ENCODE results near the gene FILIP1. TPM values are rescaled to one million over a fixed set of nuclear protein-coding genes. Genes with fewer than 3 reads are reported as not detected.

The FILIP1 gene
- polyA plus RNA-seq, 1 of the 3 experiments (the other 2 are of a cell fraction), result 0.03 TPM

DNA sequence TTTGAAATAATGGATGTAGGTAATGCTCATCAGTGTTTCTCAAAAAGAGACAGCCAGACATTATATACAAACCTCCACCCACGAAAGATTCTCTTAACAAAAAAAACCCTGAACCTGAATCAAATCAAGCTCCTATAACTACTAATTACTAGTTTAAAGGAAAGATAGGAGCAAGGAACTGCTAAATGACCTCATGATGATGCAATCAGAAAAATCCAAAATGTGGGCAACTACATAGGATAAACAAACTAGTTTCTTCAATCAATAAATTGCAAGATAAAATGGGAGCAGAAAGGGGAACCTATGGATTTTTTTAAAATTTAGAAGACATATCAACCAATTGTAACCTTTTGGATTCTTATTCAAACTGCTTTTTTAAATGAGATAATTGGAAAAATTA is 165.8 kb downstream of the FILIP1 start:
- Histone ChIP-seq H4K20me1 (ENCODE audit: insufficient read depth) (no peaks in the 10 kb centered on the region), H3K4me1 (ENCODE audit: control insufficient read depth in 1 of 2, insufficient read depth in 2 of 2, low read depth in 1 of 2, low read length in 1 of 2) (peaks cover 0 to 5% of the 10 kb centered on the region in 2 experiments; a peak in 2 of 4 replicates), H3K9me3 (no peaks in the 10 kb centered on the region), H3K9me2 (no peaks in the 10 kb centered on the region), H3K4me2 (no peak overlapping the region), H3K36me3 (replicated peaks in 1 of 2; ENCODE audit: control insufficient read depth in 1 of 2, insufficient read depth in 2 of 2, low read length in 1 of 2) (no peaks in the 10 kb centered on the region), H2AFZ (ENCODE audit: low read depth) (no peak overlapping the region), H3K4me3 (ENCODE audit: low read depth in 2 of 2, low read length in 1 of 2) (no peak overlapping the region), H3K9ac (no peak overlapping the region), H3K27ac (ENCODE audit: low read depth in 2 of 2, low read length in 1 of 2) (no peak overlapping the region), H3K27me3 (ENCODE audit: insufficient read depth) (no peaks in the 10 kb centered on the region), H3K79me2 (ENCODE audit: insufficient read depth) (no peaks in the 10 kb centered on the region), H3F3A (replicated peaks; ENCODE audit: insufficient read depth) (no peaks in the 10 kb centered on the region)
- WGBS (ENCODE audit: low lambda C conversion rate), result 97% methylated on average over 1 of the region's 1 CpG
- TF ChIP-seq EP300 (IDR thresholded peaks at IDR 0.05; ENCODE audit: borderline replicate concordance in 1 of 2, low read depth in 1 of 2, low read length in 1 of 2), result no peak
- TF ChIP-seq, protein P1, sequence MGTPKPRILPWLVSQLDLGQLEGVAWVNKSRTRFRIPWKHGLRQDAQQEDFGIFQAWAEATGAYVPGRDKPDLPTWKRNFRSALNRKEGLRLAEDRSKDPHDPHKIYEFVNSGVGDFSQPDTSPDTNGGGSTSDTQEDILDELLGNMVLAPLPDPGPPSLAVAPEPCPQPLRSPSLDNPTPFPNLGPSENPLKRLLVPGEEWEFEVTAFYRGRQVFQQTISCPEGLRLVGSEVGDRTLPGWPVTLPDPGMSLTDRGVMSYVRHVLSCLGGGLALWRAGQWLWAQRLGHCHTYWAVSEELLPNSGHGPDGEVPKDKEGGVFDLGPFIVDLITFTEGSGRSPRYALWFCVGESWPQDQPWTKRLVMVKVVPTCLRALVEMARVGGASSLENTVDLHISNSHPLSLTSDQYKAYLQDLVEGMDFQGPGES (IDR thresholded peaks at IDR 0.05; ENCODE audit: low read depth, low read length), result no peak
- TF ChIP-seq FOSL2 (IDR thresholded peaks at IDR 0.05; ENCODE audit: borderline replicate concordance, low read depth), result no peak
- no peak for TF ChIP-seq FOXJ3 (CRISPR knock-in tag; IDR thresholded peaks at IDR 0.05)
- no peak for TF ChIP-seq RAD21 (IDR thresholded peaks at IDR 0.05; ENCODE audit: low read length)
- TF ChIP-seq, protein P2, sequence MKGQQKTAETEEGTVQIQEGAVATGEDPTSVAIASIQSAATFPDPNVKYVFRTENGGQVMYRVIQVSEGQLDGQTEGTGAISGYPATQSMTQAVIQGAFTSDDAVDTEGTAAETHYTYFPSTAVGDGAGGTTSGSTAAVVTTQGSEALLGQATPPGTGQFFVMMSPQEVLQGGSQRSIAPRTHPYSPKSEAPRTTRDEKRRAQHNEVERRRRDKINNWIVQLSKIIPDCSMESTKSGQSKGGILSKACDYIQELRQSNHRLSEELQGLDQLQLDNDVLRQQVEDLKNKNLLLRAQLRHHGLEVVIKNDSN (IDR thresholded peaks at IDR 0.05; ENCODE audit: borderline replicate concordance, low read depth), result no peak
- no peak for TF ChIP-seq FOXM1 (IDR thresholded peaks at IDR 0.05; ENCODE audit: low read depth)
- no peak for TF ChIP-seq YY1 (IDR thresholded peaks at IDR 0.05; ENCODE audit: low read depth)
- no peak for TF ChIP-seq MEF2A (IDR thresholded peaks at IDR 0.05; ENCODE audit: borderline replicate concordance, low read depth)
- no peak for TF ChIP-seq RFX5 (IDR thresholded peaks at IDR 0.05; ENCODE audit: low read length)
- TF ChIP-seq TEAD4 (IDR thresholded peaks at IDR 0.05; ENCODE audit: borderline replicate concordance, insufficient read depth), result no peak
- no peak for TF ChIP-seq JUND (IDR thresholded peaks at IDR 0.05)
- TF ChIP-seq, protein P3, sequence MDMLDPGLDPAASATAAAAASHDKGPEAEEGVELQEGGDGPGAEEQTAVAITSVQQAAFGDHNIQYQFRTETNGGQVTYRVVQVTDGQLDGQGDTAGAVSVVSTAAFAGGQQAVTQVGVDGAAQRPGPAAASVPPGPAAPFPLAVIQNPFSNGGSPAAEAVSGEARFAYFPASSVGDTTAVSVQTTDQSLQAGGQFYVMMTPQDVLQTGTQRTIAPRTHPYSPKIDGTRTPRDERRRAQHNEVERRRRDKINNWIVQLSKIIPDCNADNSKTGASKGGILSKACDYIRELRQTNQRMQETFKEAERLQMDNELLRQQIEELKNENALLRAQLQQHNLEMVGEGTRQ (IDR thresholded peaks at IDR 0.05; ENCODE audit: borderline replicate concordance, low read depth, low read length), result no peak
- TF ChIP-seq MXI1 (IDR thresholded peaks at IDR 0.05; ENCODE audit: low read depth, low read length), result no peak
- no peak for TF ChIP-seq RCOR1 (IDR thresholded peaks at IDR 0.05; ENCODE audit: low read length)
- TF ChIP-seq, protein P4, sequence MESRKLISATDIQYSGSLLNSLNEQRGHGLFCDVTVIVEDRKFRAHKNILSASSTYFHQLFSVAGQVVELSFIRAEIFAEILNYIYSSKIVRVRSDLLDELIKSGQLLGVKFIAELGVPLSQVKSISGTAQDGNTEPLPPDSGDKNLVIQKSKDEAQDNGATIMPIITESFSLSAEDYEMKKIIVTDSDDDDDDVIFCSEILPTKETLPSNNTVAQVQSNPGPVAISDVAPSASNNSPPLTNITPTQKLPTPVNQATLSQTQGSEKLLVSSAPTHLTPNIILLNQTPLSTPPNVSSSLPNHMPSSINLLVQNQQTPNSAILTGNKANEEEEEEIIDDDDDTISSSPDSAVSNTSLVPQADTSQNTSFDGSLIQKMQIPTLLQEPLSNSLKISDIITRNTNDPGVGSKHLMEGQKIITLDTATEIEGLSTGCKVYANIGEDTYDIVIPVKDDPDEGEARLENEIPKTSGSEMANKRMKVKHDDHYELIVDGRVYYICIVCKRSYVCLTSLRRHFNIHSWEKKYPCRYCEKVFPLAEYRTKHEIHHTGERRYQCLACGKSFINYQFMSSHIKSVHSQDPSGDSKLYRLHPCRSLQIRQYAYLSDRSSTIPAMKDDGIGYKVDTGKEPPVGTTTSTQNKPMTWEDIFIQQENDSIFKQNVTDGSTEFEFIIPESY (IDR thresholded peaks at IDR 0.05; ENCODE audit: borderline replicate concordance, low read depth), result no peak
- TF ChIP-seq SIN3A (IDR thresholded peaks at IDR 0.05; ENCODE audit: borderline replicate concordance, low read depth, low read length), result no peak
- TF ChIP-seq CHD2 (IDR thresholded peaks at IDR 0.05; ENCODE audit: low read length, partially characterized antibody), result no peak
- no peak for TF ChIP-seq SMC3 (IDR thresholded peaks at IDR 0.05; ENCODE audit: low read depth, low read length)
- TF ChIP-seq TAF1 (IDR thresholded peaks at IDR 0.05; ENCODE audit: borderline replicate concordance, low read depth, low read length), result no peak
- DNase-seq, result no peak
- ChIA-PET POLR2A (no interaction called here), CTCF (no interaction called here)
